GM23338 (cell line): ENCODE measurements around the gene FKBP1A. TPM values are rescaled to one million over a fixed set of nuclear protein-coding genes. Genes with fewer than 3 reads are reported as not detected.

ENCODE experiments used
- CTCF ChIP-seq, 2 experiments: fragments of 200-600 bp in 1 of 2; sonication (generic) in 1 of 2; conservative IDR thresholded peaks; 2 replicates each; pipeline versions ENCODE4 v1.5.1 to v1.6.1; 2016 to 2017; ENCODE audit warnings: antibody characterized with exemption in 2 of 2, low read depth in 2 of 2, mild to moderate bottlenecking in 2 of 2, moderate library complexity in 1 of 2
- EZH2phosphoT487 ChIP-seq: fragments of 200-600 bp; sonication (generic); IDR thresholded peaks from one replicate; pipeline ENCODE4 v1.8.1; 2018; ENCODE audit warnings: antibody characterized with exemption; ENCODE audit not compliant: unreplicated experiment
- NANOG ChIP-seq: IDR thresholded peaks from 2 replicates; pipeline ENCODE4 v1.6.1; 2016; ENCODE audit warnings: antibody characterized with exemption, borderline replicate concordance
- POLR2AphosphoS5 ChIP-seq: IDR thresholded peaks from 2 replicates; pipeline ENCODE4 v1.6.1; 2016; ENCODE audit warnings: antibody characterized with exemption, low read depth
- STAT1 ChIP-seq: IDR thresholded peaks from one replicate; pipeline ENCODE4 v1.6.1; 2016; ENCODE audit warnings: antibody characterized with exemption; ENCODE audit not compliant: unreplicated experiment
- polyA plus RNA-seq: library from polyadenylated mRNA; unstranded; fragments of >200 nt; fragmentation: Nextera tagmentation; extraction: Ambion mirVana; gene quantifications from 2 replicates; pipeline ENCODE4 v1.2.1, GENCODE V29; 2016
- total RNA-seq: library from RNA; depleted of rRNA; stranded (reverse); fragments of >200 nt; shearing (Covaris generic); gene quantifications from 2 replicates; pipeline ENCODE4 v1.2.3, GENCODE V29; 2014
- TF ChIP-seq, protein P1 (sequence below): fragments of 250-450 bp; sonication (Bioruptor Pico); IDR thresholded peaks from 2 replicates; pipeline ENCODE4 v1.5.0; 2020; ENCODE audit warnings: mild to moderate bottlenecking, moderate library complexity
- TF ChIP-seq, protein P2 (sequence below): IDR thresholded peaks from 2 replicates; pipeline ENCODE4 v1.6.1; 2016; ENCODE audit warnings: antibody characterized with exemption

The FKBP1A gene
- total and polyA plus RNA-seq, 2 experiments from 2014 or later, result 171 to 350 TPM

DNA sequence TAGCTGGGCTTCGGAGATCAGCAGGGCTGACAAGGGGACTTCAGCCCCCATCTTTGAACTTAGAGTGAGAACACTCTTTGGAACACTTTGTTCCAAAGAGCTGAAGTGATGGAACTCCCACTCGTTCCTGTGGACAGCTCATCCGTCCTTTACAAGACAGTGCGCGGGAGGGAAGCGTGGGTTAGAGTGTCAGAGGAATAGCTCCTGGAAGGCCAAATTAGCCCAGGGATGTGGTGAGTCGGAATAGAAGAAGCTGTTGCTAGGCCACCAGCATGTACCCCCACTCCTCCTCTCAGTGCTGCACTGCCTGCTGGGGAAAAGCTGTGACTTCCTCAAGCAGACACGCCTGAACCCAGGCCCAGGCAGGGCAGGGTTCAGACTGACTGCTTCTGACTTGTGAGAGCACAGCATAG lies 65.6 kb downstream of the FKBP1A start (continued):
- TF ChIP-seq, protein P1, sequence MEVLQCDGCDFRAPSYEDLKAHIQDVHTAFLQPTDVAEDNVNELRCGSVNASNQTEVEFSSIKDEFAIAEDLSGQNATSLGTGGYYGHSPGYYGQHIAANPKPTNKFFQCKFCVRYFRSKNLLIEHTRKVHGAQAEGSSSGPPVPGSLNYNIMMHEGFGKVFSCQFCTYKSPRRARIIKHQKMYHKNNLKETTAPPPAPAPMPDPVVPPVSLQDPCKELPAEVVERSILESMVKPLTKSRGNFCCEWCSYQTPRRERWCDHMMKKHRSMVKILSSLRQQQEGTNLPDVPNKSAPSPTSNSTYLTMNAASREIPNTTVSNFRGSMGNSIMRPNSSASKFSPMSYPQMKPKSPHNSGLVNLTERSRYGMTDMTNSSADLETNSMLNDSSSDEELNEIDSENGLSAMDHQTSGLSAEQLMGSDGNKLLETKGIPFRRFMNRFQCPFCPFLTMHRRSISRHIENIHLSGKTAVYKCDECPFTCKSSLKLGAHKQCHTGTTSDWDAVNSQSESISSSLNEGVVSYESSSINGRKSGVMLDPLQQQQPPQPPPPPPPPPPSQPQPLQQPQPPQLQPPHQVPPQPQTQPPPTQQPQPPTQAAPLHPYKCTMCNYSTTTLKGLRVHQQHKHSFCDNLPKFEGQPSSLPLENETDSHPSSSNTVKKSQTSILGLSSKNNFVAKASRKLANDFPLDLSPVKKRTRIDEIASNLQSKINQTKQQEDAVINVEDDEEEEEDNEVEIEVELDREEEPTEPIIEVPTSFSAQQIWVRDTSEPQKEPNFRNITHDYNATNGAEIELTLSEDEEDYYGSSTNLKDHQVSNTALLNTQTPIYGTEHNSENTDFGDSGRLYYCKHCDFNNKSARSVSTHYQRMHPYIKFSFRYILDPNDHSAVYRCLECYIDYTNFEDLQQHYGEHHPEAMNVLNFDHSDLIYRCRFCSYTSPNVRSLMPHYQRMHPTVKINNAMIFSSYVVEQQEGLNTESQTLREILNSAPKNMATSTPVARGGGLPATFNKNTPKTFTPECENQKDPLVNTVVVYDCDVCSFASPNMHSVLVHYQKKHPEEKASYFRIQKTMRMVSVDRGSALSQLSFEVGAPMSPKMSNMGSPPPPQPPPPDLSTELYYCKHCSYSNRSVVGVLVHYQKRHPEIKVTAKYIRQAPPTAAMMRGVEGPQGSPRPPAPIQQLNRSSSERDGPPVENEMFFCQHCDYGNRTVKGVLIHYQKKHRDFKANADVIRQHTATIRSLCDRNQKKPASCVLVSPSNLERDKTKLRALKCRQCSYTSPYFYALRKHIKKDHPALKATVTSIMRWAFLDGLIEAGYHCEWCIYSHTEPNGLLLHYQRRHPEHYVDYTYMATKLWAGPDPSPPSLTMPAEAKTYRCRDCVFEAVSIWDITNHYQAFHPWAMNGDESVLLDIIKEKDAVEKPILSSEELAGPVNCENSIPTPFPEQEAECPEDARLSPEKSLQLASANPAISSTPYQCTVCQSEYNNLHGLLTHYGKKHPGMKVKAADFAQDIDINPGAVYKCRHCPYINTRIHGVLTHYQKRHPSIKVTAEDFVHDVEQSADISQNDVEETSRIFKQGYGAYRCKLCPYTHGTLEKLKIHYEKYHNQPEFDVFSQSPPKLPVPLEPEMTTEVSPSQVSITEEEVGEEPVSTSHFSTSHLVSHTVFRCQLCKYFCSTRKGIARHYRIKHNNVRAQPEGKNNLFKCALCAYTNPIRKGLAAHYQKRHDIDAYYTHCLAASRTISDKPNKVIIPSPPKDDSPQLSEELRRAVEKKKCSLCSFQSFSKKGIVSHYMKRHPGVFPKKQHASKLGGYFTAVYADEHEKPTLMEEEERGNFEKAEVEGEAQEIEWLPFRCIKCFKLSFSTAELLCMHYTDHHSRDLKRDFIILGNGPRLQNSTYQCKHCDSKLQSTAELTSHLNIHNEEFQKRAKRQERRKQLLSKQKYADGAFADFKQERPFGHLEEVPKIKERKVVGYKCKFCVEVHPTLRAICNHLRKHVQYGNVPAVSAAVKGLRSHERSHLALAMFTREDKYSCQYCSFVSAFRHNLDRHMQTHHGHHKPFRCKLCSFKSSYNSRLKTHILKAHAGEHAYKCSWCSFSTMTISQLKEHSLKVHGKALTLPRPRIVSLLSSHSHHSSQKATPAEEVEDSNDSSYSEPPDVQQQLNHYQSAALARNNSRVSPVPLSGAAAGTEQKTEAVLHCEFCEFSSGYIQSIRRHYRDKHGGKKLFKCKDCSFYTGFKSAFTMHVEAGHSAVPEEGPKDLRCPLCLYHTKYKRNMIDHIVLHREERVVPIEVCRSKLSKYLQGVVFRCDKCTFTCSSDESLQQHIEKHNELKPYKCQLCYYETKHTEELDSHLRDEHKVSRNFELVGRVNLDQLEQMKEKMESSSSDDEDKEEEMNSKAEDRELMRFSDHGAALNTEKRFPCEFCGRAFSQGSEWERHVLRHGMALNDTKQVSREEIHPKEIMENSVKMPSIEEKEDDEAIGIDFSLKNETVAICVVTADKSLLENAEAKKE, result no peak
- TF ChIP-seq EZH2phosphoT487 (no peak), NANOG (no peak), POLR2AphosphoS5 (no peak), CTCF (conservative IDR thresholded peaks at IDR 0.05; ENCODE audit: low read depth in 2 of 2) (no peak), STAT1 (no peak)
- TF ChIP-seq, protein P2, sequence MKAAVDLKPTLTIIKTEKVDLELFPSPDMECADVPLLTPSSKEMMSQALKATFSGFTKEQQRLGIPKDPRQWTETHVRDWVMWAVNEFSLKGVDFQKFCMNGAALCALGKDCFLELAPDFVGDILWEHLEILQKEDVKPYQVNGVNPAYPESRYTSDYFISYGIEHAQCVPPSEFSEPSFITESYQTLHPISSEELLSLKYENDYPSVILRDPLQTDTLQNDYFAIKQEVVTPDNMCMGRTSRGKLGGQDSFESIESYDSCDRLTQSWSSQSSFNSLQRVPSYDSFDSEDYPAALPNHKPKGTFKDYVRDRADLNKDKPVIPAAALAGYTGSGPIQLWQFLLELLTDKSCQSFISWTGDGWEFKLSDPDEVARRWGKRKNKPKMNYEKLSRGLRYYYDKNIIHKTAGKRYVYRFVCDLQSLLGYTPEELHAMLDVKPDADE, result no peak
